SK-N-SH treated with all-trans-retinoic acid at 6 μM for 48 hours (cell line): ENCODE measurements around the gene TAS2R14.

Experiments
- CSDC2 ChIP-seq: fragments of 250-450 bp; sonication (Bioruptor Pico); IDR thresholded peaks from 2 replicates; pipeline ENCODE4 v1.5.0; 2020; ENCODE audit warnings: mild to moderate bottlenecking, moderate library complexity
- PPARA ChIP-seq: fragments of 250-450 bp; sonication (Bioruptor Pico); IDR thresholded peaks from 2 replicates; pipeline ENCODE4 v1.5.0; 2020; ENCODE audit warnings: mild to moderate bottlenecking, borderline replicate concordance
- ZFP30 ChIP-seq: fragments of 450-650 bp; formaldehyde crosslinking; IDR thresholded peaks from 2 replicates; pipeline ENCODE4 v1.5.0; 2022; ENCODE audit warnings: mild to moderate bottlenecking, moderate library complexity

DNA sequence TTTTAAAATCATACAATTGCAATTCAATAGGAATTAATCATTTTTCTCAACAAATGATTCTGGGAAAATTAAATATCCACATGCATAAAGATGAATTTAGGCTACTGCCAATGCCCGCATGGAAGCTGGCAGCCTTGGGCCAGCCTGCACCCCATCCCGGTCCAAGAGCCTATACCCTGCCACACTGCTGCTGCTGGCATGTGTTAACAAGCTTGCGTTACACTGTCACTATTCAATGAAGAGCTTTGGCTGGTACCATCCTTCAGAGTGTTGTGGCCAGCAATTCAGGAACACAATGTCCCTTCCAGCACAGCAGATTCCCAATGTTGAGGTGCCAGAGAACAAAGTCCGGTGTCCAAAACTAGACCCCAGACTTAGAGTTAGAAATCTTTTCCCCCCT, 13.6 kb upstream of the TAS2R14 start:
- TF ChIP-seq PPARA (no peak), ZFP30 (CRISPR knock-in tag) (no peak), CSDC2 (CRISPR knock-in tag) (no peak)
